Measurements from ENCODE around the gene GOLGA6D. TPM values are rescaled to one million over a fixed set of nuclear protein-coding genes. Genes with fewer than 3 reads are reported as not detected.
A peak's percentile ranks its signal among the peaks of the same experiment; 100 is the strongest.
"Not testable (repeated sequence)": the region's sequence is repeated elsewhere in the genome, so short reads cannot be mapped to it uniquely, and the experiment has no call there.

GOLGA6D gene
- total RNA-seq, 1 donor from 2014 or later: not detected

DNA sequence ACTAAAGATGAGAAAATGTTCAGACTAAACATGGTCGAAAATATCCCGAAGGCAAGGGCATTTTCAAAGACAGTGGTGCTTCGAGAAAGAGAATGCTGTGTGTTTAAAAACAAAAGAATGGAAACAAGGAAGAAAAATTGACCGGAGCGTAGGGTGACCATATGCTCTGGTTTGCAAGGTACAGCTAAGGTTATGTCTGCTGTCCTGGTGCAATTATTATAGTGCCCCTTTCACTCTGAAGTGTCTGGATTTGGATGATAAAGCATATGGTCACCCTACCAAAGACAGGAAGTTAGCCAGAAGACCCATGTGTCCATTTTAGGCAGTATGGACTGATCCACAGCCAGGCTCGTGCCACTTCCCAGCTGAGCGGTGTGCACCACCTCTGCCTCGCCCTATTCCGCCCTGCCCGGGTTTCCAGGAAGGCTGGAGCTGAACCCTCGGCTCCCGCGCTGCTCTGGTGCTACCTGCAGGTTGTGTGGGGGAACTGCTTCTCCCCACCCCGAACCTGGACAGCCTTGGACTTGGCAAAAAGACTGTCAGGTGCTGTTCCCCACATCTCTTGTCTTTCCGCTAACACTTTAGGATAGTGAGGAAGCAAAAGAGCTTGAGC is 25.2 kb downstream of the GOLGA6D start:
- no peaks in the 10 kb centered on the region for H3K36me3 Mint-ChIP-seq (ENCODE audit: unreplicated experiment)
- H3K27ac Mint-ChIP-seq (ENCODE audit: unreplicated experiment): no peak overlapping the region
- H3K4me1 Mint-ChIP-seq (ENCODE audit: low read depth, unreplicated experiment): no peaks in the 10 kb centered on the region
- no peak overlapping the region for H3K4me3 Mint-ChIP-seq (ENCODE audit: unreplicated experiment)
- H3K9me3 Mint-ChIP-seq (ENCODE audit: unreplicated experiment): no peaks in the 10 kb centered on the region
- H3K27me3 Mint-ChIP-seq (ENCODE audit: unreplicated experiment): no peaks in the 10 kb centered on the region
- TF ChIP-seq, protein P1, sequence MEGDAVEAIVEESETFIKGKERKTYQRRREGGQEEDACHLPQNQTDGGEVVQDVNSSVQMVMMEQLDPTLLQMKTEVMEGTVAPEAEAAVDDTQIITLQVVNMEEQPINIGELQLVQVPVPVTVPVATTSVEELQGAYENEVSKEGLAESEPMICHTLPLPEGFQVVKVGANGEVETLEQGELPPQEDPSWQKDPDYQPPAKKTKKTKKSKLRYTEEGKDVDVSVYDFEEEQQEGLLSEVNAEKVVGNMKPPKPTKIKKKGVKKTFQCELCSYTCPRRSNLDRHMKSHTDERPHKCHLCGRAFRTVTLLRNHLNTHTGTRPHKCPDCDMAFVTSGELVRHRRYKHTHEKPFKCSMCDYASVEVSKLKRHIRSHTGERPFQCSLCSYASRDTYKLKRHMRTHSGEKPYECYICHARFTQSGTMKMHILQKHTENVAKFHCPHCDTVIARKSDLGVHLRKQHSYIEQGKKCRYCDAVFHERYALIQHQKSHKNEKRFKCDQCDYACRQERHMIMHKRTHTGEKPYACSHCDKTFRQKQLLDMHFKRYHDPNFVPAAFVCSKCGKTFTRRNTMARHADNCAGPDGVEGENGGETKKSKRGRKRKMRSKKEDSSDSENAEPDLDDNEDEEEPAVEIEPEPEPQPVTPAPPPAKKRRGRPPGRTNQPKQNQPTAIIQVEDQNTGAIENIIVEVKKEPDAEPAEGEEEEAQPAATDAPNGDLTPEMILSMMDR (IDR thresholded peaks at IDR 0.05; ENCODE audit: partially characterized antibody, unreplicated experiment): peak; percentile 29
- DNase-seq: peak; percentile 72

DNA sequence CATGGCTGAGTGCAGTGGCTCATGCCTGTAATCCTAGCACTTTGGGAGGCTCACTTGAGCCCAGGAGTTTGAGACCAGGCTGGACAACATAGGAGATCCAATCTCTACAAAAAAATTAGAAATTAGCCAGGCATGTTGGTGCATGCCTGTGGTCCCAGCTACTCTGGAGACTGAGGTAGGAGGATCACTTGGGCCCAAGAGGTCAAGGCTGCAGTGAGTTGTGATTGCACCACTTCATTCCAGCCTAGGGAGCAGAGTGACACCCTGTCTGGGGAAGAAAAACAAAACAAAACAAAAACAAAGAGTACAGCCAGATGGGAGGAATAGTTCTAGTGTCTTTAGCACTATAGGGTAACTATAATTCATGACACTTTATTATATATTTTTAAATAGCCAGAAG is 27.1 kb downstream of the GOLGA6D start:
- no peak overlapping the region for H3K4me3 Mint-ChIP-seq (ENCODE audit: unreplicated experiment)
- H3K9me3 Mint-ChIP-seq (ENCODE audit: unreplicated experiment): no peaks in the 10 kb centered on the region
- H3K36me3 Mint-ChIP-seq (ENCODE audit: unreplicated experiment): no peaks in the 10 kb centered on the region
- no peaks in the 10 kb centered on the region for H3K4me1 Mint-ChIP-seq (ENCODE audit: low read depth, unreplicated experiment)
- H3K27me3 Mint-ChIP-seq (ENCODE audit: unreplicated experiment): no peaks in the 10 kb centered on the region
- DNase-seq: no peak
- H3K27ac Mint-ChIP-seq (ENCODE audit: unreplicated experiment): no peak overlapping the region
- TF ChIP-seq, protein P1 (IDR thresholded peaks at IDR 0.05; ENCODE audit: partially characterized antibody, unreplicated experiment): no peak

DNA sequence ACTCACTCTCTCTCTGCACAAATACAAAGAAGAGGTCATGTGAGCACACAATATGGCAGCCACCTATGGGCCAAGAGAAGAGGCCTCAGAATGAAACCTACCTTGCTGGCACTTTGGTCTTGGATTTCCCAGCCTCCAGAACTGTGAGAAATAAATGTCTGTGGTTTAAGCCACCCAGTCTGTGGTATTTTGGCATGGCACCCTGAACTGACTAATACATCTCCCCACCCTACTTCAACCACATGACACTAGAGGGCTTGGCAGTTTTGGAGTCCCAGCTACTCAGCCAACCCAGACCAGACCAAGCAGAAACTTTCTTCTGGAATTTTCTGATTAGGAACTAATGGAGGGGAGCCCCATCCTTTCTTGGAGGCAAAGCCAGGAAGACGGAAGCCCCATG is 29.9 kb downstream of the GOLGA6D start:
- not testable (repeated sequence) for H3K4me3 Mint-ChIP-seq (ENCODE audit: unreplicated experiment); H3K27ac Mint-ChIP-seq (ENCODE audit: unreplicated experiment); H3K9me3 Mint-ChIP-seq (ENCODE audit: unreplicated experiment); H3K36me3 Mint-ChIP-seq (ENCODE audit: unreplicated experiment); DNase-seq; H3K27me3 Mint-ChIP-seq (ENCODE audit: unreplicated experiment); H3K4me1 Mint-ChIP-seq (ENCODE audit: low read depth, unreplicated experiment)

DNA sequence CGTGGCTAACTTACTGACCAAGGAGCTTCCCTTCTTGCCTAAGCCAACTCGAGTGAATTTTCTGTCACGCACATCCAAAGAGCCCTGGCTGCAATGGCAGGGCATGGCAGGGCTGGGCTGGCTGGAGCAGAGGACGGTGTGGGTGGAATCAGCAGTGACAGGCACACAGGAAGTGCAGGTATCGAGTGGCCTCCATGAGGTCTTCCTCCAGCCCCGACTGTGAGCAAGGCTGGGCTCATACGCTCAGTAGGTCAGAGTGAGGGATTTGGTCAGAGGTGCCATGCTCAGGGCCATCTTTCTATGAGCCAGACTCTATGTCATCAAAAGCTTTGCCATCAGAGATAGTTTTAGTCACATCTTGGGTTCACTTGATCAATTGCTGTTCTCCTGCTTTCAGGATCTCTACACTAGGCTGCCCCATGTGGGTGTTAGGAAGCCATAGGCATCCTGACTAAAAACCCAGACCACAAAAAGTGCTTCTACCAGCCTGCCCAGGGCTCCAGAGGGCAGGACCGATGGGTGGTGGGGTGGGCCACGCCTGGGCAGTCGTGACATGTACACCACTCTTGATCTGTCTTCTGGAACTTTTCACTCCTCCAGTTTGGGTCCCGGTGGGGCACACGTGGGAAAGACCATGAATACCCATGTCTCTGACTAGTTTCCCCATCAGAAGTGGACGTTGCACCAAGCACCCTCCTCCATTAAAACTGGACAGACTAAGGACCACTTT is 30.6 kb downstream of the GOLGA6D start:
- Mint-ChIP-seq H3K36me3 (ENCODE audit: unreplicated experiment) (no peaks in the 10 kb centered on the region), H3K4me1 (ENCODE audit: low read depth, unreplicated experiment) (no peaks in the 10 kb centered on the region), H3K27me3 (ENCODE audit: unreplicated experiment) (peaks cover 3% of the 10 kb centered on the region), H3K9me3 (ENCODE audit: unreplicated experiment) (no peaks in the 10 kb centered on the region), H3K27ac (ENCODE audit: unreplicated experiment) (no peak overlapping the region), H3K4me3 (ENCODE audit: unreplicated experiment) (no peak overlapping the region)
- no peak for DNase-seq
- TF ChIP-seq, protein P1 (IDR thresholded peaks at IDR 0.05; ENCODE audit: partially characterized antibody, unreplicated experiment): no peak

DNA sequence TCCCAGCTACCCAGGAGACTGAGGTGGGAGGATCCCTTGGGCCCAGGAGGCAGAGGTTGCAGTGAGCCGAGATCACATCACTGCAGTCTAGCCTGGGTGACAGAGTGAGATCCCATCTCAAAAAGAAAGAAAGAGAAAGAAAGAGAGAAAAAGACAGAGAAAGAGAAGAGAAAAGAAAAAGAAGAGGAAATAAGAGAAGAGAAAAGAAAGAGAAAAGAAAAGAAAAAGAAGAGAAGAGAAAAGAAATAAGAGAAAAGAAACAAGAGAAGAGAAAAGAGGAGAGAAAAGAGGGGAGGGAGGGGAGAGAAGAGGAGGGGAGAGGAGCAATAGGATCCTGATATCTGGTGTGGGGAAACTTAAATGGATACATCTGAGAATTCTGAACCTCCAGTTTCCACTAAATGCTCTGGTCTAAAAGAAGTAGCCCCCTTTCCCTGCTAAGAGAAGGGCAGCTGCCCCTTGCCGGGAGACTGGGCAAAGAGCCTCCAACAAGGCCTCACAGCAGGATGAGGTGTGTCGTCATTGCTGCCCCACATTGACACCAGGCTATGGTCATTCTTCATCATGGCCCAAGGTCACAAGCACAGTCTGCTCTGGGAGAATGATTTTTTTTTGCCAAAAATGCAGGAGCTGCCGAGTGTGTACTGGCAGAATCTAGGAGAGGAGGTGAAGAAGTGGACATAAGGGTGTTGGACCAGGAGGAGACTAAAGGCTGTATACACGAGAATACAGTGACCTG is 32.1 kb downstream of the GOLGA6D start:
- no peak overlapping the region for H3K27ac Mint-ChIP-seq (ENCODE audit: unreplicated experiment)
- H3K4me1 Mint-ChIP-seq (ENCODE audit: low read depth, unreplicated experiment): no peaks in the 10 kb centered on the region
- H3K4me3 Mint-ChIP-seq (ENCODE audit: unreplicated experiment): no peak overlapping the region
- TF ChIP-seq, protein P1 (IDR thresholded peaks at IDR 0.05; ENCODE audit: partially characterized antibody, unreplicated experiment): no peak
- no peaks in the 10 kb centered on the region for H3K9me3 Mint-ChIP-seq (ENCODE audit: unreplicated experiment)
- DNase-seq: no peak
- H3K36me3 Mint-ChIP-seq (ENCODE audit: unreplicated experiment): no peaks in the 10 kb centered on the region
- H3K27me3 Mint-ChIP-seq (ENCODE audit: unreplicated experiment): peaks cover 3% of the 10 kb centered on the region

DNA sequence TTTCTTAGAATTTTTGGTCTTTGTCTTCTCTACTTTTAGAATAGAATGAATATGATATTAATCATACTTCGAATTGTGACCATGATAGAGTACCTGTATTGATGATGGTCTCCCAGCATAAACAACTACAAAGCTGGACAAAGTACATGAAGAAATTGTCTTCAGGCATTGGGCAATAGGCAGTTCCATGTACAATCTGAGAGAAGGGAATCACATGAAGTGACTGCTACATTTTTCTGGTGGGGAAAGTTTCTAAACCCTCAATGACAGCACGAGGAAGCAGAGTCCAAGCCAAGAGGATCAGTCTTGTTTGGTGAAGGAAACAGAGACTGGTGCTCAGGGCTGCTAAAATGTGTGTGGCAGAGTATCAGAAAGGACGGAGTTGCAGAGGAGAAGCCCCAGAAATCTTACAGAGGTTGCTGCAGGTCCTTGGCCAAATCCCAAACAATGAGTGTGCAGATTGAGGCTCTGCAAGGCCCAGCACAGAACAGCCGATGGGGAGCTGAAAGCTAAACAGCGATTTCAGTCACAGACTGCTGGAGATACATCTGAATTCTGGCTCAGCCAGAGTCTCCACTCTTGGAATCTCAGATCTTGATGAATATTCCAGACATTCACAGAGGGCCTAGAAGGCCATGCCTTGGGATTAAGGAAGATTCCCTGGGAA is 36.7 kb downstream of the GOLGA6D start:
- H3K9me3 Mint-ChIP-seq (ENCODE audit: unreplicated experiment); H3K36me3 Mint-ChIP-seq (ENCODE audit: unreplicated experiment); DNase-seq: not testable (repeated sequence)

More for the DNA sequence above, 36.7 kb downstream of the GOLGA6D start:
- not testable (repeated sequence) for H3K4me3 Mint-ChIP-seq (ENCODE audit: unreplicated experiment); H3K27me3 Mint-ChIP-seq (ENCODE audit: unreplicated experiment); H3K4me1 Mint-ChIP-seq (ENCODE audit: low read depth, unreplicated experiment); H3K27ac Mint-ChIP-seq (ENCODE audit: unreplicated experiment)
